Activated T-helper 1 cell treated with anti-CD3 and anti-CD28 coated beads, Interleukin-12 subunit alpha, Interleukin-12 subunit beta, Interleukin-2, Interleukin-4 antibody, amounts not matched to agents 30 ng/mL and 10 ng/mL and 1 ng/mL, durations not matched to agents 14 hours and 24 hours and 36 hours (primary cell): ENCODE results near the gene FOXF1. TPM values are rescaled to one million over a fixed set of nuclear protein-coding genes. Genes with fewer than 3 reads are reported as not detected.

ENCODE experiments used
- DNase-seq: peaks from one replicate; pipeline ENCODE4 v3.0.0; 2021; ENCODE audit warnings: low spot score
- H3K27ac Mint-ChIP-seq: one replicate; pipeline ENCODE4 v1.8.0; 2021; ENCODE audit warnings: mild to moderate bottlenecking, mixed read lengths
- H3K27me3 Mint-ChIP-seq: one replicate; pipeline ENCODE4 v1.8.0; 2022; ENCODE audit warnings: mild to moderate bottlenecking, moderate library complexity, mixed read lengths; ENCODE audit not compliant: insufficient read depth
- H3K36me3 Mint-ChIP-seq: one replicate; pipeline ENCODE4 v1.8.0; 2021; ENCODE audit warnings: low read depth, mixed read lengths
- H3K4me1 Mint-ChIP-seq: one replicate; pipeline ENCODE4 v1.8.0; 2021; ENCODE audit warnings: low read depth, mixed read lengths
- H3K4me3 Mint-ChIP-seq: one replicate; pipeline ENCODE4 v1.8.0; 2021; ENCODE audit warnings: mild to moderate bottlenecking, moderate library complexity, mixed read lengths
- H3K9me3 Mint-ChIP-seq: one replicate; pipeline ENCODE4 v1.8.0; 2021; ENCODE audit warnings: mixed read lengths
- intact Hi-C: fragments of 100-400 bp; cut with micrococcal nuclease; formaldehyde crosslinking; loops from one replicate; pipeline ENCODE4 v1.15.1; 2024
- total RNA-seq: library from RNA; stranded (reverse); gene quantifications from 2 replicates; pipeline ENCODE4 v1.2.3, GENCODE V29; 2022

FOXF1 gene
- total RNA-seq, 1 donor from 2014 or later, result not detected

DNA sequence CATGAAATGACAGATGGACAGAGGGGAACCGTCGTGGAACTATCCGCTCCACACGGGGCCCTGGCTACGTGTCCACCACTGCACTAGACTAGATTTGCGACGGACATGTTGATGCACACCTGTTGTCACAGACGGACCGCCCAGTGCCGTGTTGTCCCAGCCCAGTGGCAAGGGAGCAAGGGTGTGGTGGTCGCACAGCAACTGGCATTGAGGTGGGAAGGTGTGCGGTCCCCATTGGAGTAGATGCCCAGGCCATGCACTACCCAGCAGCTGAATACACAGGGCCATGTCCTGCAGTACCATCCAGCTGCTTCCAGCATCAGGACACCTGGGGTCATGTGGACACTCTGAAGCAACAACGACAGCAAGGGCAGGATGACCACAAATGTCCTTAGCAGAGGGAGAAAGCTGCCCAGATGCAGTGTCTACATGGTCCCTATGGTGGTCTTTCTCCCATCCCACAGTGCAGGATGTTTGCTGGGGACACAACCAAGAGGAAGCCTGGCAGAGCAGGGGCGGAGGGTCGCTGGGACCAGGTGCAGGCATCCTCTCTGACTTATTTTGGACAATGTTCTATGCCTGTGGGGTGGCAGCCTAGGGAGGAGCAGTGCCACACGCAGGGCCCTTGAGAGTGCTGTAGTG, 8.8 kb downstream of the FOXF1 start:
- Mint-ChIP-seq H3K36me3 (no peaks in the 10 kb centered on the region), H3K4me3 (peak overlapping the region; percentile 17), H3K9me3 (no peaks in the 10 kb centered on the region), H3K27me3 (peaks cover 37% of the 10 kb centered on the region), H3K27ac (no peak overlapping the region), H3K4me1 (no peaks in the 10 kb centered on the region)
- DNase-seq, result no peak
- intact Hi-C loops, result no loop called here

GRCh38 chr16:86519649-86520316, 9.5 kb downstream of the FOXF1 start:
- H3K27me3 Mint-ChIP-seq, result peaks cover 30% of the 10 kb centered on the region
- no peaks in the 10 kb centered on the region for H3K36me3 Mint-ChIP-seq
- intact Hi-C loops, result loop anchor here (1.0 kb wide), 4 partner anchors 36 to 700 kb away; partner anchors contain the start of gene MTHFSD
- no peaks in the 10 kb centered on the region for H3K4me1 Mint-ChIP-seq
- no peak overlapping the region for H3K27ac Mint-ChIP-seq
- peak overlapping the region; percentile 58 for H3K4me3 Mint-ChIP-seq
- H3K9me3 Mint-ChIP-seq, result no peaks in the 10 kb centered on the region
- DNase-seq, result peak; percentile 47

GRCh38 chr16:86520317-86521210, 10.2 kb downstream of the FOXF1 start:
- H3K9me3 Mint-ChIP-seq, result no peaks in the 10 kb centered on the region
- H3K27me3 Mint-ChIP-seq, result peaks cover 27% of the 10 kb centered on the region
- H3K4me3 Mint-ChIP-seq, result no peak overlapping the region
- no peaks in the 10 kb centered on the region for H3K4me1 Mint-ChIP-seq
- no peak for DNase-seq
- no peaks in the 10 kb centered on the region for H3K36me3 Mint-ChIP-seq
- intact Hi-C loops, result loop anchor here (1.0 kb wide), 4 partner anchors 35 to 701 kb away; partner anchors contain the start of gene MTHFSD
- H3K27ac Mint-ChIP-seq, result no peak overlapping the region

GRCh38 chr16:86521236-86522197, 11.2 kb downstream of the FOXF1 start:
- no peaks in the 10 kb centered on the region for H3K36me3 Mint-ChIP-seq
- H3K9me3 Mint-ChIP-seq, result no peaks in the 10 kb centered on the region
- peaks cover 24% of the 10 kb centered on the region for H3K27me3 Mint-ChIP-seq
- intact Hi-C loops, result no loop called here
- no peak overlapping the region for H3K27ac Mint-ChIP-seq
- DNase-seq, result no peak
- H3K4me1 Mint-ChIP-seq, result no peaks in the 10 kb centered on the region
- no peak overlapping the region for H3K4me3 Mint-ChIP-seq

DNA sequence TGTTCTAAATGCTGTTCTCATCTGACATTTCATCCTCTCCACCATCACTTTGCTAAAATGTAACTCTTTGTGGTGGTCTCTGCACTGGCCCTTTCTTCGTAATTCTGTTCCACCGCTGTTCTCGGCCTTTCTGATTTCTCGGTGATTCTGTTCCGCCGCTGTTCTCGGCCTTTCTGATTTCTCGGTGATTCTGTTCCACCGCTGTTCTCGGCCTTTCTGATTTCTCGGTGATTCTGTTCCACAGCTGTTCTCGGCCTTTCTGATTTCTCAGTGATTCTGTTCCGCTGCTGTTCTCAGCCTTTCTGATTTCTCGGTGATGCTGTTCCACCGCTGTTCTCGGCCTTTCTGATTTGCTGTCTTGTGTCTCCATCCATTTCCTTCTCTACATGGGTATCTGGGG, 12.3 kb downstream of the FOXF1 start:
- no peaks in the 10 kb centered on the region for H3K9me3 Mint-ChIP-seq
- DNase-seq, result no peak
- H3K4me3 Mint-ChIP-seq, result no peak overlapping the region
- intact Hi-C loops, result no loop called here
- H3K27me3 Mint-ChIP-seq, result peaks cover 15% of the 10 kb centered on the region
- H3K4me1 Mint-ChIP-seq, result no peaks in the 10 kb centered on the region
- H3K36me3 Mint-ChIP-seq, result no peaks in the 10 kb centered on the region
- no peak overlapping the region for H3K27ac Mint-ChIP-seq

DNA sequence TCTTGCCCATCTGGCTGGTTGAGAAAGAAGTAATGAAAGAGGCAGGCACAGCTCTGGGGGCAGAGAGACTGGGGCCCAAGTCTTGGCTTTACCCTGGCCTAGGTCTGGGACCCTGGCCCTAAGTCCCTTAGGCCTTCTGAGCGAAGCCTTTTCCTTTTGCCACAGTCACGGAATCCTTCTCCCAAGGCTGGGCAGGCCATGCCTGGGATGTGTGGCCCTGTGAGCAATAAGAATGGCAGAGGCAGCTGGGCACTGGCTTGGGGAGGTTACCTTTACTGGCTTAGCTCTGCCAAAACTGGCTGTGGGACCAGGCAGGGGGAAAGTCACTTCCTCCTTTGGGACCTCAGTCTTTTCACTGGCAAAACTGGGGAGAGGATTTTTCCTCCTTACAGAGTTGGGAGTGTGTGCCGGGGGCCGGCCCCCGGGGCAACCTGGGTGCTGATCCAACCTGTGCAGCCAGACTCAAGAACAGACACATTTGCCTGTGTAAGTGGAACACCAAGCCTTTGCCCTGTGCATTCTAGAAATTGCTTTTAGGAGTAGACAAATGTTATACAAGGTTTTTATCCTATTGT, 12.9 kb downstream of the FOXF1 start:
- intact Hi-C loops, result no loop called here
- Mint-ChIP-seq H3K27ac (no peak overlapping the region), H3K9me3 (no peaks in the 10 kb centered on the region), H3K4me3 (no peak overlapping the region), H3K36me3 (no peaks in the 10 kb centered on the region), H3K27me3 (peaks cover 10% of the 10 kb centered on the region), H3K4me1 (no peaks in the 10 kb centered on the region)
- DNase-seq, result no peak

DNA sequence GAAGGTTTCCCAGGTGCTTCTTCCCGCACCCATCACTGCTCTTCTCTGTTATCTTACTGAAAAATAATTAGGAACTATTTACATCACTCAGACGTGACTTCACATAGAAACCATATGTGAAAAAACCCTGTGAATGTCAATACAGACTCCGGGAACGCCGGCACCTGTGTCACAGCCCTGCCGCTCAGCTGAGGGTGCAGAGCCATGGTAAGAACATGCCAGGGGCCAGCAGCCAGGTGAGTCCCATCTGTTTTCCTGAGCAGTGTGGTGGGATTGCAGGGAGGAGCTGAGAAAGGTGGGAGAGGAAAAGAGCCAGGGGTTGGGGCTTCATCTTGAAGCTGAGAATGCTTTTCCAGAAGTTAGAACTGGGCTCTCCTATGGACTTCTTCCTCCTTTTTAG, 13.7 kb downstream of the FOXF1 start:
- H3K36me3 Mint-ChIP-seq, result no peaks in the 10 kb centered on the region
- no peaks in the 10 kb centered on the region for H3K4me1 Mint-ChIP-seq
- no peak overlapping the region for H3K4me3 Mint-ChIP-seq
- intact Hi-C loops, result no loop called here
- H3K27ac Mint-ChIP-seq, result no peak overlapping the region
- H3K27me3 Mint-ChIP-seq, result peaks cover 4% of the 10 kb centered on the region
- no peak for DNase-seq
- H3K9me3 Mint-ChIP-seq, result no peaks in the 10 kb centered on the region

DNA sequence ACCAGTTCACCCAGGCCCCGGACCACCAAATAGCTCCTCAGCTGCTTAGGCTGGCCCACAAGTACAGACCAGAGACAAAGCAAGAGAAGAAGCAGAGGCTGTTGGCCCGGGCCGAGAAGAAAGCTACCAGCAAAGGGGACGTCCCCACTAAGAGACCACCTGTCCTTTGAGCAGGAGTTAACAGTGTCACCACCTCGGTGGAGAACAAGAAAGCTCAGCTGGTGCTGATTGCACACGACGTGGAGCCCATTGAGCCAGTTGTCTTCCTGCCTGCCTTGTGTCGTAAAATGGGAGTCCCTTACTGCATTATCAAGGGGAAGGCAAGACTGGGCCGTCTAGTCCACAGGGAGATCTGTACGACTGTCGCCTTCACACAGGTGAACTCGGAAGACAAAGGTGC, 15.4 kb downstream of the FOXF1 start:
- H3K27ac Mint-ChIP-seq, result no peak overlapping the region
- H3K4me1 Mint-ChIP-seq, result no peaks in the 10 kb centered on the region
- no peaks in the 10 kb centered on the region for H3K27me3 Mint-ChIP-seq
- peaks cover 2% of the 10 kb centered on the region for H3K36me3 Mint-ChIP-seq
- H3K4me3 Mint-ChIP-seq, result no peak overlapping the region
- intact Hi-C loops, result no loop called here
- no peak for DNase-seq
- H3K9me3 Mint-ChIP-seq, result no peaks in the 10 kb centered on the region

GRCh38 chr16:86527366-86527765, 17.0 kb downstream of the FOXF1 start:
- DNase-seq, result no peak
- intact Hi-C loops, result no loop called here
- Mint-ChIP-seq H3K4me1 (no peaks in the 10 kb centered on the region), H3K4me3 (no peak overlapping the region), H3K27ac (no peak overlapping the region), H3K36me3 (peaks cover 2% of the 10 kb centered on the region), H3K27me3 (no peaks in the 10 kb centered on the region), H3K9me3 (no peaks in the 10 kb centered on the region)

DNA sequence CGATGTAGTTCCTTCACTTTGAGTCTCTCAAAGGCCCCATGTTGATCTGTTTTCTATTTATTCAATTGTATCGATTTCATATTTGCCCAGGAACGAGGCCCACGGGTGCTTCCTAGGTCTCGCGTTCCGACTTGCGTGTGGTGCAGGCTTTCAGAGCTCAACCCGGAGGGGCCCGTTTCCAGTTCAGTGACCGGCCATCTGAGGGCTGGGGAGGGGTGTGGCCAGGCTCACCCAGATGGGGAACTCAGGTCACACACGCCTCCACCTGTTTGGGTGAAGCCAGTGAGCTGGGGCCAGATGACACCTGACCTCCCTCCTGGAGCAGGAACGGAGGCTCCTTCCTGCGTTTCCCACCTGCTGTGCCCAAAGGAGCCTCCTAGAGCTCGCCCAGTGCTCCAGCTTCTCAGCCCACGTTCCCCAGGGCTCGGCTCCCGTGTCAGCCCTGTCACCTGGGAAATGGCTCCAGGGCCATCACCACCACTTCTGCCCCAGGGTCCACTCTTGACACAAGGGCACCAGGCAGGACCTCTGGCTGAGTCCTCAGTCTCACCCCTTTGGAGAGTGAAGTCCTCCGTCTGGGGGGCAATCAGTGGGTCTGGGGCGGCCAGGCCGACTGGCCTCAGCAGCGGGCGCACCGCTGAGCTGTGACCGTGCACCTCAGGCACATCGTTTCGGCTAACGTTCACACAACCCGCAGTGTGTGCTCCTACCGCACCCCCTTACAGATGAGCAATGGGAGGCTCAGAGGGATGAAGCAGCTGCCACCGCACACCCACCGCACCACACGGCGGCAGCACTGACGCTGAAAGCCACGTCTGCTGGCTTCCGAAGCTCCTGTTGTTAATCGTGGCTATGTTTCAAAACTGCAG, 18.0 kb downstream of the FOXF1 start:
- Mint-ChIP-seq H3K36me3 (peaks cover 2% of the 10 kb centered on the region), H3K27ac (no peak overlapping the region), H3K4me3 (no peak overlapping the region), H3K9me3 (no peaks in the 10 kb centered on the region), H3K4me1 (no peaks in the 10 kb centered on the region), H3K27me3 (no peaks in the 10 kb centered on the region)
- intact Hi-C loops, result no loop called here
- no peak for DNase-seq

GRCh38 chr16:86529160-86529559, 18.8 kb downstream of the FOXF1 start:
- Mint-ChIP-seq H3K4me3 (no peak overlapping the region), H3K9me3 (no peaks in the 10 kb centered on the region), H3K27me3 (no peaks in the 10 kb centered on the region), H3K36me3 (peaks cover 2% of the 10 kb centered on the region), H3K27ac (no peak overlapping the region), H3K4me1 (no peaks in the 10 kb centered on the region)
- intact Hi-C loops, result no loop called here
- no peak for DNase-seq
